Testis (tissue), 2 donors: ENCODE data around the gene CA7.

Experiments
- POLR2A ChIP-seq: fragments of 450-650 bp; IDR thresholded peaks from one replicate; pipeline ENCODE4 v1.6.1; 2017; ENCODE audit warnings: antibody characterized with exemption, mild to moderate bottlenecking, moderate library complexity
- TF ChIP-seq, protein P1 (sequence below), 3 experiments: fragments of 450-650 bp in 2 of 3; fragments of 200-600 bp in 1 of 3; sonication (generic) in 1 of 3; IDR thresholded peaks; one replicate each; pipeline ENCODE4 v1.5.1; 2016 to 2019; ENCODE audit warnings: antibody characterized with exemption in 3 of 3, mild to moderate bottlenecking in 2 of 3, moderate library complexity in 1 of 3

DNA sequence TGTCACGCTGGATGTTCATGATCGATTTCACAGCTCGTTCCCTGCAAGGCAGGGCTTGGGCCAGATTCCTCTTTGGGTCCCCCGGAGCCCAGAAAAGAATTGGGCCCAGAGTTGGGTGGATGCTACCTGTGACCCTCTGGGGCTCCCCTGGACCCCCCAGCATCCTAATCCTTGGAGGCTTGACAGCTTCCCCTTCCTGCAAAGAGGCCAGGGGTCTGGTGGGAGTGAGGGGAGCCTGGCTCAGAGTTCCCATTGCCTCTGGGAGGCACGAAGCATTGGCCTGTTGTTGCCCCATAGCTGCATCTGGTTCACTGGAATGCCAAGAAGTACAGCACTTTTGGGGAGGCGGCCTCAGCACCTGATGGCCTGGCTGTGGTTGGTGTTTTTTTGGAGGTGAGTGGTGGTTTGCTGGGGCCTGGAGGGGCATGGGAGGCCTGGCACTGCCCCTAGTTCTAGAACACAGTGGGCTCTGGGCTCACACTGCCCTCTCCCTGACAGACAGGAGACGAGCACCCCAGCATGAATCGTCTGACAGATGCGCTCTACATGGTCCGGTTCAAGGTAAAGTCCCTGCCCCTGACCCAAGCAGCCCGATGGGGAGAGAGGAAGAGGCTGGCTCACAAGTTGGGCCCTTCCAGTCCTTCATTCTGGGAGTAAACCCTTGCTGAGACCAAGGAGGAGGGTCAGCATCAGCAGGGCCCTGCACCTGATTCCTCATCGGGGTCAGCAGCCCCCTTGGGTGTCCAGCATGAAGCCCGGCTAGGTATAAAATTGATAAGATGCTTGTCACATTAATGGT is 7.2 kb downstream of the CA7 start:
- TF ChIP-seq, protein P1, sequence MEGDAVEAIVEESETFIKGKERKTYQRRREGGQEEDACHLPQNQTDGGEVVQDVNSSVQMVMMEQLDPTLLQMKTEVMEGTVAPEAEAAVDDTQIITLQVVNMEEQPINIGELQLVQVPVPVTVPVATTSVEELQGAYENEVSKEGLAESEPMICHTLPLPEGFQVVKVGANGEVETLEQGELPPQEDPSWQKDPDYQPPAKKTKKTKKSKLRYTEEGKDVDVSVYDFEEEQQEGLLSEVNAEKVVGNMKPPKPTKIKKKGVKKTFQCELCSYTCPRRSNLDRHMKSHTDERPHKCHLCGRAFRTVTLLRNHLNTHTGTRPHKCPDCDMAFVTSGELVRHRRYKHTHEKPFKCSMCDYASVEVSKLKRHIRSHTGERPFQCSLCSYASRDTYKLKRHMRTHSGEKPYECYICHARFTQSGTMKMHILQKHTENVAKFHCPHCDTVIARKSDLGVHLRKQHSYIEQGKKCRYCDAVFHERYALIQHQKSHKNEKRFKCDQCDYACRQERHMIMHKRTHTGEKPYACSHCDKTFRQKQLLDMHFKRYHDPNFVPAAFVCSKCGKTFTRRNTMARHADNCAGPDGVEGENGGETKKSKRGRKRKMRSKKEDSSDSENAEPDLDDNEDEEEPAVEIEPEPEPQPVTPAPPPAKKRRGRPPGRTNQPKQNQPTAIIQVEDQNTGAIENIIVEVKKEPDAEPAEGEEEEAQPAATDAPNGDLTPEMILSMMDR (IDR thresholded peaks at IDR 0.05), result no peak
- TF ChIP-seq POLR2A, result no peak
